HepG2 (cell line): ENCODE data around the gene NSD1. TPM values are rescaled to one million over a fixed set of nuclear protein-coding genes. Genes with fewer than 3 reads are reported as not detected.

Experiments used
- ATAC-seq: fragments of 200-7000 bp; cut with Tn5 transposase; 3 replicates; pipeline ENCODE4 v1.9.1; 2020; ENCODE audit warnings: mild to moderate bottlenecking, moderate library complexity
- BruUV-seq: library from RNA; stranded (reverse); fragments of 400-500 nt; replicated peaks from 2 replicates; lab custom pipeline; 2021; lab: Mats Ljungman, UMichigan
- CTCF ChIA-PET: fragments of 300-600 bp; formaldehyde crosslinking; extraction: SDS; loops from one replicate; lab custom pipeline; 2021; ENCODE audit warnings: low total read pairs, inconsistent platforms, low intra/inter-chr PET ratio; lab: Yijun Ruan, JAX
- POLR2A ChIA-PET: fragments of 350-600 bp; sonication (Branson Sonifier 250); formaldehyde crosslinking; loops from one replicate; lab custom pipeline; 2020; ENCODE audit warnings: antibody characterized with exemption, inconsistent platforms; lab: Yijun Ruan, JAX
- DNase-seq: peaks from one replicate; pipeline ENCODE4 v3.0.0-alpha.2; 2015; ENCODE audit warnings: low spot score
- FAIRE-seq: peaks from 3 replicates; lab custom pipeline; 2011; peaks lifted over from hg19 to GRCh38; lab: Jason Lieb, UNC
- H2AFZ ChIP-seq: one replicate; pipeline ENCODE4 v1.6.1; 2011; ENCODE audit warnings: low read length, inconsistent platforms
- H3K27ac ChIP-seq: fragments of 300-600 bp; 3 replicates; pipeline ENCODE4 v1.8.0; 2011; ENCODE audit warnings: mixed run types, mild to moderate bottlenecking, mixed read lengths, low read length, inconsistent platforms; ENCODE audit not compliant: insufficient read depth; ENCODE audit errors: extremely low read length
- H3K27me3 ChIP-seq, 2 experiments: fragments of 200-600 bp in 1 of 2; 2 replicates in 1 of 2; 3 replicates in 1 of 2; pipeline versions ENCODE4 v1.6.0 to v1.8.0; 2011; ENCODE audit warnings: low read length in 2 of 2, mild to moderate bottlenecking in 2 of 2, moderate library complexity in 2 of 2, inconsistent platforms in 1 of 2; ENCODE audit not compliant: insufficient read depth in 2 of 2, control insufficient read depth in 1 of 2
- H3K36me3 ChIP-seq, 2 experiments: fragments of 200-600 bp in 1 of 2; replicated peaks in 1 of 2; 2 replicates in 1 of 2; 3 replicates in 1 of 2; pipeline versions ENCODE4 v1.5.1 to v1.8.0; 2011; ENCODE audit warnings: low read length in 2 of 2, inconsistent platforms in 1 of 2; ENCODE audit not compliant: insufficient read depth in 2 of 2, control insufficient read depth in 1 of 2
- H3K4me1 ChIP-seq: 2 replicates; pipeline ENCODE4 v1.5.1; 2012; ENCODE audit warnings: low read length, inconsistent platforms; ENCODE audit not compliant: insufficient read depth
- H3K4me2 ChIP-seq: 2 replicates; pipeline ENCODE4 v1.6.0; 2011; ENCODE audit warnings: low read depth, low read length, inconsistent platforms
- H3K4me3 ChIP-seq, 3 experiments: fragments of 200-600 bp in 1 of 3; sonication (generic), shearing (Covaris generic) in 1 of 3; replicated peaks in 1 of 3; 2 replicates each; pipeline ENCODE4 v1.5.1; 2011 to 2016; ENCODE audit warnings: low read length in 3 of 3, inconsistent platforms in 2 of 3, low read depth in 2 of 3, mild to moderate bottlenecking in 2 of 3, control low read depth in 1 of 3, mixed read lengths in 1 of 3; ENCODE audit not compliant: insufficient read depth in 1 of 3
- H3K79me2 ChIP-seq: one replicate; pipeline ENCODE4 v1.6.1; 2011; ENCODE audit warnings: low read length, inconsistent platforms; ENCODE audit not compliant: insufficient read depth
- H3K9ac ChIP-seq: 2 replicates; pipeline ENCODE4 v1.6.0; 2011; ENCODE audit warnings: mild to moderate bottlenecking, low read depth, low read length, inconsistent platforms; ENCODE audit not compliant: insufficient read depth
- H3K9me3 ChIP-seq: 2 replicates; pipeline ENCODE4 v1.5.1; 2012; ENCODE audit warnings: mild to moderate bottlenecking, low read length
- H4K20me1 ChIP-seq: 2 replicates; pipeline ENCODE4 v1.6.0; 2011; ENCODE audit warnings: inconsistent platforms, mild to moderate bottlenecking, low read length, moderate library complexity; ENCODE audit not compliant: insufficient read depth
- DNMT3B ChIP-seq: conservative IDR thresholded peaks from 2 replicates; pipeline ENCODE4 v1.6.1; 2016; ENCODE audit warnings: missing biosample characterization, control low read depth
- ELF3 ChIP-seq: IDR thresholded peaks from 2 replicates; pipeline ENCODE4 v1.6.1; 2016; ENCODE audit warnings: missing genetic modification reagents, missing compliant biosample characterization
- FOXA3 ChIP-seq: IDR thresholded peaks from 2 replicates; pipeline ENCODE4 v1.6.1; 2016; ENCODE audit warnings: missing genetic modification reagents, missing compliant biosample characterization
- FOXC1 ChIP-seq: sonication (generic); formaldehyde crosslinking; IDR thresholded peaks from 2 replicates; pipeline ENCODE4 v1.8.0; 2022; ENCODE audit warnings: mild to moderate bottlenecking, missing genetic modification reagents, borderline replicate concordance
- FOXK1 ChIP-seq: sonication (generic); formaldehyde crosslinking; IDR thresholded peaks from 2 replicates; pipeline ENCODE4 v1.4.0; 2020; ENCODE audit warnings: low read depth, missing genetic modification reagents, borderline replicate concordance
- HNRNPL ChIP-seq: fragments of 200-400 bp; formaldehyde crosslinking; IDR thresholded peaks from 2 replicates; pipeline ENCODE4 v1.6.1; 2017; ENCODE audit warnings: mild to moderate bottlenecking, low read depth, low read length
- HNRNPLL ChIP-seq: fragments of 200-400 bp; formaldehyde crosslinking; IDR thresholded peaks from 2 replicates; pipeline ENCODE4 v1.6.1; 2017; ENCODE audit warnings: mild to moderate bottlenecking, low read depth, low read length; ENCODE audit not compliant: poor library complexity, severe bottlenecking
- PCBP2 ChIP-seq: fragments of 200-400 bp; formaldehyde crosslinking; optimal IDR thresholded peaks from 2 replicates; pipeline ENCODE3; 2018; ENCODE audit warnings: low read length, low read depth; ENCODE audit not compliant: poor library complexity, severe bottlenecking
- POLR2A ChIP-seq, 2 experiments: IDR thresholded peaks; 2 replicates each; pipeline ENCODE4 v1.6.1; 2011; ENCODE audit warnings: low read depth in 2 of 2, low read length in 2 of 2, mild to moderate bottlenecking in 1 of 2, moderate library complexity in 1 of 2; ENCODE audit not compliant: insufficient read depth in 1 of 2
- POLR2AphosphoS2 ChIP-seq: IDR thresholded peaks from 2 replicates; pipeline ENCODE4 v1.6.1; 2011; ENCODE audit warnings: low read depth, low read length, improper control_type of control experiment
- RFX1 ChIP-seq: fragments of 450-650 bp; IDR thresholded peaks from 2 replicates; pipeline ENCODE4 v1.6.1; 2017
- SIN3A ChIP-seq: IDR thresholded peaks from 2 replicates; pipeline ENCODE4 v1.6.1; 2011; ENCODE audit warnings: low read depth, mild to moderate bottlenecking, control low read depth, low read length, borderline replicate concordance
- ZHX2 ChIP-seq, 2 experiments: sonication (generic) in 1 of 2; formaldehyde crosslinking in 1 of 2; IDR thresholded peaks; 2 replicates each; pipeline versions ENCODE4 v1.6.1 to v1.9.0; 2014 to 2022; ENCODE audit warnings: antibody characterized with exemption in 1 of 2, borderline replicate concordance in 1 of 2, inconsistent platforms in 1 of 2, low read depth in 1 of 2, missing genetic modification reagents in 1 of 2
- ZMYM3 ChIP-seq: sonication (generic); formaldehyde crosslinking; IDR thresholded peaks from 2 replicates; pipeline ENCODE4 v1.5.1; 2020; ENCODE audit warnings: mild to moderate bottlenecking, missing genetic modification reagents
- ZNF326 ChIP-seq: sonication (generic); formaldehyde crosslinking; IDR thresholded peaks from 2 replicates; pipeline ENCODE4 v1.4.0; 2020; ENCODE audit warnings: missing genetic modification reagents, borderline replicate concordance
- ZNF331 ChIP-seq: sonication (generic); formaldehyde crosslinking; IDR thresholded peaks from 2 replicates; pipeline ENCODE4 v1.4.0; 2020; ENCODE audit warnings: missing genetic modification reagents
- ZNF354B ChIP-seq: sonication (generic); formaldehyde crosslinking; IDR thresholded peaks from 2 replicates; pipeline ENCODE4 v1.8.0; 2022; ENCODE audit warnings: mild to moderate bottlenecking, missing genetic modification reagents
- ZNF460 ChIP-seq: sonication (generic); formaldehyde crosslinking; IDR thresholded peaks from 2 replicates; pipeline ENCODE4 v1.5.1; 2020; ENCODE audit warnings: missing genetic modification reagents, mild to moderate bottlenecking, borderline replicate concordance
- ZNF510 ChIP-seq: sonication (generic); formaldehyde crosslinking; IDR thresholded peaks from 2 replicates; pipeline ENCODE4 v1.4.0; 2020; ENCODE audit warnings: low read depth, mild to moderate bottlenecking, missing genetic modification reagents
- WGBS: methylation state at CpG from one replicate; pipeline ENCODE4 v1.1.6; 2017; ENCODE audit warnings: low lambda C conversion rate; 5-methylcytosine and 5-hydroxymethylcytosine counted together
- in situ Hi-C: cut with HindIII; loops from 2 replicates; pipeline ENCODE4 v1.10.0; 2017; ENCODE audit warnings: low pct_unique_long_range_greater_than_20kb; ENCODE audit not compliant: extremely low pct_ligation_motif_present
- intact Hi-C: fragments of 100-400 bp; cut with micrococcal nuclease; formaldehyde crosslinking; loops from one replicate; pipeline ENCODE4 v1.10.0; 2022; ENCODE audit not compliant: unreplicated experiment
- polyA plus RNA-seq, 8 experiments: library from polyadenylated mRNA; depleted of rRNA in 3 of 8; stranded (reverse) in 7 of 8; unstranded in 1 of 8; fragments of >200 nt; fragmentation: Illumina TruSeq in 4 of 8; extraction: Trizol in 4 of 8; gene quantifications; 2 replicates each; pipeline versions ENCODE4 v1.2.1 to v1.2.3, GENCODE V29; 2011 to 2016; ENCODE audit warnings: low read depth in 4 of 8, missing spikeins in 1 of 8, mixed read lengths in 1 of 8; ENCODE audit not compliant: insufficient read depth in 1 of 8
- total RNA-seq, 5 experiments: library from RNA; depleted of rRNA; stranded (reverse); fragments of >200 nt; fragmentation: Illumina TruSeq; extraction: Trizol; gene quantifications; 2 replicates each; pipeline ENCODE4 v1.2.3, GENCODE V29; 2016; ENCODE audit warnings: low read depth in 1 of 5

The NSD1 gene
- total and polyA plus RNA-seq, 2 of the 13 experiments (the other 11 are each of a cell fraction or from before 2014, with no cell fraction given) = 0.01 to 0.09 TPM

DNA sequence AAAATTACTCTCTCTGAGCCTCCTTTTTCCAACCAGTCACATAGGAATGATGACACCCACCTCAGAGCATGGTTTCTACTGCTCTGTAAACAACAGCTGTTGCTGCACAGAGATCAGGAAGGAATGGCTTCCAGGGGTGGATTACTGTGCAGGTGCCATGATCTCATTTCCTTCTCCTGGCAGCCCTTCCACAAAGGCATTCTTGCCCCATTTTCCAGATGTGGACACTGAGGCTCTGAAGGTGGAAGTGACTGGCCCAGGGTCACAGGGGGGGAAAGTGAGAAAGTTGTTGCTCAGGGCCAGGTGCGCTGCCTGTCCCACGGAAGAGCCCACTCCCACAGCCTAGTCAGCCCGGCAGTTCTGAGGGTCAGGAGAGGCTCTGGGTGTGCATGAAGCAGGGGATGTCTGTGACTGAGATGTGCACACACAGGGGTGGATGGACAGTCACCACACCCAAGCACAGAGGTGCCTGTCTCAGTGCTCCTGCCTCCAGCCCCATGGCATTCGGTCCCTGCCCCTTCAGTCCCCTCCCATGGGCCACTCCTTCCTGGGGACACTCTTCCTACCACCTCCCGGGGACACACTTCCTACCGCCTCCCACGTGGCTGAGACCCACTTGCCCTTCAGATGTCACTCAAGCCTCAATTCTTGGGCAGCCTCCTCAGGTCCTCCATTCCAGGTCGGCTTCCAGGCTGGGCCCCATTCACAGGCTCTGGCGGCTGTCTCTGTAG is 29.9 kb upstream of the NSD1 start:
- CTCF ChIA-PET = no interaction called here
- in situ Hi-C loops = loop anchor here (25.0 kb wide), 1 partner anchor 359 kb away; the partner anchor contains the start of gene DBN1
- TF ChIP-seq DNMT3B (CRISPR knock-in tag) (no peak), ZNF510 (CRISPR knock-in tag) (no peak), HNRNPL (no peak), ZNF354B (CRISPR knock-in tag) (no peak), SIN3A (0 out of 2 replicates have a peak, but pooled peaks have one; percentile 32), ZMYM3 (CRISPR knock-in tag) (peak; percentile 88), ZNF331 (no peak), ZNF460 (CRISPR knock-in tag) (no peak), ELF3 (CRISPR knock-in tag) (peak; percentile 48; the same call in 1 of the 2 replicates), ZHX2 (IDR thresholded peaks at IDR 0.05; ENCODE audit: low read depth) (0 out of 2 replicates have a peak, but pooled peaks have one; percentile 29), ZHX2 (CRISPR knock-in tag; IDR thresholded peaks at IDR 0.05; ENCODE audit: borderline replicate concordance) (no peak), ZNF326 (CRISPR knock-in tag) (no peak), POLR2AphosphoS2 (peak; percentile 80; the same call in 1 of the 2 replicates), FOXC1 (CRISPR knock-in tag) (no peak), FOXA3 (CRISPR knock-in tag) (peak; percentile 81), PCBP2 (no peak), POLR2A (IDR thresholded peaks at IDR 0.05; ENCODE audit: insufficient read depth in 1 of 2, low read depth in 2 of 2, low read length in 2 of 2) (peak in 1 of 2 experiments; percentile 24; a peak in 1 of 4 replicates), FOXK1 (CRISPR knock-in tag) (peak; percentile 24; the same call in 1 of the 2 replicates), HNRNPLL (no peak), RFX1 (no peak)

More for the DNA sequence above, 29.9 kb upstream of the NSD1 start:
- no peaks in the 10 kb centered on the region for H3K79me2 ChIP-seq
- H4K20me1 ChIP-seq = no peaks in the 10 kb centered on the region
- peak; percentile 32 for ATAC-seq
- no peak overlapping the region for H3K4me3 ChIP-seq
- DNase-seq = no peak
- WGBS = 70% methylated on average over 7 of the region's 9 CpGs
- H2AFZ ChIP-seq = no peak overlapping the region
- no peaks in the 10 kb centered on the region for H3K9me3 ChIP-seq
- no peak overlapping the region for H3K27ac ChIP-seq
- H3K9ac ChIP-seq = no peak overlapping the region
- H3K4me2 ChIP-seq = no peak overlapping the region
- no peaks in the 10 kb centered on the region for H3K36me3 ChIP-seq
- BruUV-seq = no TSS peak
- peaks cover 89% of the 10 kb centered on the region for H3K4me1 ChIP-seq
- H3K27me3 ChIP-seq = no peaks in the 10 kb centered on the region
- POLR2A ChIA-PET = interaction anchor here (1.6 to 13.2 kb wide), 2 partner anchors 9 to 16 kb away, joined by 4 to 293 read pairs; partner anchors contain the start of gene FGFR4
- no peak for FAIRE-seq
- intact Hi-C loops = loop anchor here (2.0 kb wide), 1 partner anchor 17 kb away; the partner anchor contains the start of gene FGFR4
